HG03469 (cell line): ENCODE measurements around the gene CACNA1A.
"Not testable (repeated sequence)": the region's sequence is repeated elsewhere in the genome, so short reads cannot be mapped to it uniquely, and the experiment has no call there.

ENCODE experiments used
- ATAC-seq: cut with Tn5 transposase; IDR thresholded peaks from one replicate; pipeline ENCODE4 v1.9.1; 2021; ENCODE audit warnings: mild to moderate bottlenecking, moderate library complexity, moderate number of reproducible peaks; ENCODE audit not compliant: unreplicated experiment

Gene CACNA1A

DNA sequence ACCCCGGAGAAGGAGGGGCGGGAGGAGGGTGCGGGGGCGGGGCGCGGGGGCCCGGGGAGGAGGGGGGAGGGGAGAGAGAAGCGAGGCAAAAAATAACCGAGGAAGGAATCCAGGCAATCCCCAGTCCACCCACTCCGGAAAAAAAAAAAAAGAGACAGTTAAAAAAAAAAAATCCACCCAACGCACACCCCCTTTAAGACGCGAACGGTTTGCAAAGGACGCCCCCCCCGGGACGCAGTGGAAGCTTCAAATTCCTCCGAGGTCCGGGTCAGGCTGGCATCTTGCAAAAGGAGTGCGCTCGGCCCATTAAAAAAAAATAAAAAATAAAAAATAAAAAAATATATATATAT lies at the start of gene CACNA1A:
Gene CACNA1A, minus strand, starts transcription at position 9 of the 350 bp plus-strand sequence. CDS start 255 bp downstream, outside the sequence.
- no peak for ATAC-seq

GRCh38 chr19:13554506-13555240 lies 48.4 kb upstream of the CACNA1A start:
- ATAC-seq = no peak

- ATAC-seq = no peak
Measured at GRCh38 chr19:13553880-13554400, 47.7 kb upstream of the CACNA1A start.

GRCh38 chr19:13548131-13548530 lies 41.9 kb upstream of the CACNA1A start:
- ATAC-seq = no peak

DNA sequence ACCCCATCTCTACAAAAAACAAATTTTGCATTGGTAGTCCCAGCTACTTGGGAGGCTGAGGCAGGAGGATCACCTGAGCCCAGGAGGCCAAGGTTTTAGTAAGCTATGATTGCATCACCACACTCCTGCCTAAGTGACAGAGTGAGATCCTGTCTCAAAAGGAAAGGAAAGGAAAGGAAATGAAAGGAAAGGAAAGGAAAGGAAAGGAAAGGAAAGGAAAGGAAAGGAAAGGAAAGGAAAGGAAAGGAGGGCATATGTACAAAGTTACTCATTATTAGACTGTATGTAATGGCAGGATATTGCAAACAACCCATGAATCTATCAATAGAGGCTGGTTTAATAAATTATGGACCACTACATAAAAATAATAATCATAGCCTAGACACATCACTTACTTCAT lies 40.8 kb upstream of the CACNA1A start:
- ATAC-seq = no peak

- ATAC-seq = no peak
Measured at GRCh38 chr19:13544423-13544822, 38.1 kb upstream of the CACNA1A start.

DNA sequence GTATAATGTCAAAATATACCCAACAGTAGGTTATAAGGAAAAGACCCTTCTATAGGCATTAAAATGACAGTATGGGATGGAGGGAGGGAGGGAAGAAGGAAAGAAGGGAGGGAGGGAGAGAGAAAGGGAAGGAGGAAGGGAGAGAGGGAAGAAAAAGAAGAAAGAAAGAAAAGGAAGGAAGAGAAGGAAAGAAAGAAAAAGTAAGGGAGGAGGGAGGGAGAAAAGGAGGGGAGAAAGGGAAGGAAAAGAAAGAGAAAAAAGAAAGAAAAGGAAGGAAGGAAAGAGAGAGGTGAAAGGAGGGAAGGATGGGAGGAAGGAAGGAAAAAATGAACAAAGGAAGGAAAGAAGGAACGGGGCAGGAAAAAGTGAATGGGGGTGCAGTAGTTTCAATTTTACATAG lies 35.3 kb upstream of the CACNA1A start:
- ATAC-seq = no peak

- ATAC-seq = no peak
Measured at GRCh38 chr19:13539332-13539731, 33.1 kb upstream of the CACNA1A start.

- no peak for ATAC-seq
Measured at GRCh38 chr19:13538601-13539253, 32.4 kb upstream of the CACNA1A start.

- ATAC-seq = no peak
Measured at GRCh38 chr19:13537454-13537853, 31.2 kb upstream of the CACNA1A start.

- no peak for ATAC-seq
Measured at GRCh38 chr19:13530720-13531119, 24.4 kb upstream of the CACNA1A start.

DNA sequence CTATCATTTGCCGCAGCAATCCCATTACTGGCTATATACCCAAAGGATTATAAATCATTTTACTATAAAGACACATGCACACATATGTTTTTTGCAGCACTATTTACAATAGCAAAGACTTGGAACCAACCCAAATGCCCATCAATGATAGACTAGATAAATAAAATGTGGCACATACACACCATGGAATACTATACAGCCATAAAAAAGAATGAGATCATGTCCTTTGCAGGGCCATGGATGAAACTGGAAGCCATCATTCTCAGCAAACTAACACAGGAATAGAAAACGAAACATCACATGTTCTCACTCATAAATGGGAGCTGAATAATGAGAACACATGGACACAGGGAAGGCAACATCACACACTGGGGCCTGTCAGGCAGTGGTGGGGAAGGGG lies 23.4 kb upstream of the CACNA1A start:
- ATAC-seq = not testable (repeated sequence)

- no peak for ATAC-seq
Measured at GRCh38 chr19:13526552-13526951, 20.3 kb upstream of the CACNA1A start.

DNA sequence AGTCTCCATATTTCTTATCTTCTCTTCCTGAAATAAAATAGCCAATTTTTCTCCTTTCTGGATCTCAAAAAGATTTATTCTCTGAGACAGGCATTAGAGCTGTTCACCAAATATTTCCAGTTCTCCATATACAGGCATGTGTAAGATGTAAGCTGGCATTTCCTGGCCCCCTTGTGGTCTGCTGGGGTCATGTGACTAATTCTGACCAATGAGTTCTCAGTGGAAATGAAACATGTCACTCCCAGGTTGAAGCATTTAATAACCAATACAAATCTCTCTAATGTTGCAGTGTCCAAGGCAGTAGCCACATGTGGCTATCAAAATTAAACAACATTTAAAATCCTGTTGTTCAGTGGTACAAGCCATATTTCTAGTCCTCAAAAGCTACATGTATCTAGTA lies 14.8 kb upstream of the CACNA1A start:
- no peak for ATAC-seq

- no peak for ATAC-seq
Measured at GRCh38 chr19:13511947-13512346, 5.7 kb upstream of the CACNA1A start.

GRCh38 chr19:13507053-13507611 lies 853 bp upstream of the CACNA1A start:
- no peak for ATAC-seq

GRCh38 chr19:13505761-13506470 lies 363 bp downstream of the CACNA1A start:
- ATAC-seq = no peak

- ATAC-seq = no peak
Measured at GRCh38 chr19:13505164-13505695, 1.0 kb downstream of the CACNA1A start.

GRCh38 chr19:13503570-13504235 lies 2.6 kb downstream of the CACNA1A start:
- no peak for ATAC-seq

GRCh38 chr19:13502231-13502630 lies 4.0 kb downstream of the CACNA1A start:
- ATAC-seq = no peak

- no peak for ATAC-seq
Measured at GRCh38 chr19:13499692-13500091, 6.6 kb downstream of the CACNA1A start.
